Measurements from ENCODE around the gene LRPPRC.

Gene LRPPRC

DNA sequence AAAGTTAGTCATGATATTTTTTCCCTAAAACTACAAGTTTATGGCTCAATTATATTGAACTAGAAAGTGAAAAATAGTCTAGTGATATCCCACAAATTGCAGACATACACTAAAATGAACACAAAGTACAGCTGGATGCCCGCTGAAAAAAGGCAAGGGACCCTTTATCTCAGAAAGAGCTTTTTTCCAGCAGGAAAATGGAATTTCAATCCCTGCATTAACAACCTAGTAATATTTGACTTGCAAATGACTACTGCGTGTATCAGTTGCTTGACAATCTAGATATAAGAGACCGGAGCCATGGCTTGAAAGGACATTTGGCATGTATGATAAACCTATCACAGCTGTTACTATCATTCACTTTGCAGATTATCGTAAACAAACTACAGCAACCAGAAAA lies 49.1 kb downstream of the LRPPRC start:
- TF ChIP-seq, protein P1, sequence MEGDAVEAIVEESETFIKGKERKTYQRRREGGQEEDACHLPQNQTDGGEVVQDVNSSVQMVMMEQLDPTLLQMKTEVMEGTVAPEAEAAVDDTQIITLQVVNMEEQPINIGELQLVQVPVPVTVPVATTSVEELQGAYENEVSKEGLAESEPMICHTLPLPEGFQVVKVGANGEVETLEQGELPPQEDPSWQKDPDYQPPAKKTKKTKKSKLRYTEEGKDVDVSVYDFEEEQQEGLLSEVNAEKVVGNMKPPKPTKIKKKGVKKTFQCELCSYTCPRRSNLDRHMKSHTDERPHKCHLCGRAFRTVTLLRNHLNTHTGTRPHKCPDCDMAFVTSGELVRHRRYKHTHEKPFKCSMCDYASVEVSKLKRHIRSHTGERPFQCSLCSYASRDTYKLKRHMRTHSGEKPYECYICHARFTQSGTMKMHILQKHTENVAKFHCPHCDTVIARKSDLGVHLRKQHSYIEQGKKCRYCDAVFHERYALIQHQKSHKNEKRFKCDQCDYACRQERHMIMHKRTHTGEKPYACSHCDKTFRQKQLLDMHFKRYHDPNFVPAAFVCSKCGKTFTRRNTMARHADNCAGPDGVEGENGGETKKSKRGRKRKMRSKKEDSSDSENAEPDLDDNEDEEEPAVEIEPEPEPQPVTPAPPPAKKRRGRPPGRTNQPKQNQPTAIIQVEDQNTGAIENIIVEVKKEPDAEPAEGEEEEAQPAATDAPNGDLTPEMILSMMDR (IDR thresholded peaks at IDR 0.05; ENCODE audit: insufficient read depth, low read length, poor library complexity, severe bottlenecking), result no peak
- Histone ChIP-seq H3K36me3 (ENCODE audit: control insufficient read depth, insufficient read depth, low read length) (peaks cover 16% of the 10 kb centered on the region), H3K4me3 (replicated peaks; ENCODE audit: low read depth, low read length) (no peak overlapping the region), H3K27me3 (replicated peaks; ENCODE audit: control insufficient read depth, insufficient read depth, low read length) (no peaks in the 10 kb centered on the region)
- DNase-seq (ENCODE audit: extremely low read depth, insufficient read length), result no peak

DNA sequence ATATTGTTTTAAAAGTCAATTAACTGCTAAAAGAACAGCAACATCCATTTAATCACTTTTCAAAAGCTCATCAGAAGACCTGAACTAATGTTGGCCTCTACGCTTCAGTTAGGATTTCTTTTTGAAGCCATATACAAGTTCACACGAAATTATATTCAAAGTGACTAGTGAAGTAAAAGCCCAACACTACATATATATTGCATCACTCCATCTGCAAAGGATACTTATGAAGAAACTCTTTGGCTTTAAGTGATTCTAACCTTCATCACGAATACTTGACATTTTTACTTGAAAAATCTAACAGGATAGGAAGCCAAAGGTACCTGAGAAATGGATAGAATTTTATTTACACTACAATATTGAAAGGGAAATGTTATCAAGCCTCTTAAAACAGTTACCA lies 50.4 kb downstream of the LRPPRC start:
- TF ChIP-seq, protein P1 (IDR thresholded peaks at IDR 0.05; ENCODE audit: insufficient read depth, low read length, poor library complexity, severe bottlenecking), result no peak
- H3K27me3 ChIP-seq (replicated peaks; ENCODE audit: control insufficient read depth, insufficient read depth, low read length), result no peaks in the 10 kb centered on the region
- H3K4me3 ChIP-seq (replicated peaks; ENCODE audit: low read depth, low read length), result no peak overlapping the region
- peaks cover 16% of the 10 kb centered on the region for H3K36me3 ChIP-seq (ENCODE audit: control insufficient read depth, insufficient read depth, low read length)
- DNase-seq (ENCODE audit: extremely low read depth, insufficient read length), result no peak

DNA sequence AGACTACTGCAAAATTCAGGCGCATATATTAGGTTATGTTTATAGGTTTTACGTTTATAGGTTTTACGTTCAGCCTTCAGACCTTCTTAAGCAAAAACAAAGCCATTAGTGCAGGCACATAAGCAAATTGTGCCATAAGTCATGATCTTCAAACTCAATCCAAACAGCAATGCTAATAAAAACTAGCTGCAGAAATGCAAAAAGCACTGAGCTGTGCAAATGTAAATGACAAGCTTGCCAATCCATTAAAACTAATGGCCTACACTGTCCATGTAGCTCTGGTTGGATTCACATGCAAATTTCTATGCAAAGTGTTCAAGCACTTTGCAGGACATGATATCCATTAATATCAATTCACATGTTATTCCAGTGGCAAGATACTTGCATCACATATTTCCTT lies 50.9 kb downstream of the LRPPRC start:
- no peak overlapping the region for H3K4me3 ChIP-seq (replicated peaks; ENCODE audit: low read depth, low read length)
- H3K27me3 ChIP-seq (replicated peaks; ENCODE audit: control insufficient read depth, insufficient read depth, low read length), result no peaks in the 10 kb centered on the region
- TF ChIP-seq, protein P1 (IDR thresholded peaks at IDR 0.05; ENCODE audit: insufficient read depth, low read length, poor library complexity, severe bottlenecking), result no peak
- no peak for DNase-seq (ENCODE audit: extremely low read depth, insufficient read length)
- H3K36me3 ChIP-seq (ENCODE audit: control insufficient read depth, insufficient read depth, low read length), result peaks cover 16% of the 10 kb centered on the region

DNA sequence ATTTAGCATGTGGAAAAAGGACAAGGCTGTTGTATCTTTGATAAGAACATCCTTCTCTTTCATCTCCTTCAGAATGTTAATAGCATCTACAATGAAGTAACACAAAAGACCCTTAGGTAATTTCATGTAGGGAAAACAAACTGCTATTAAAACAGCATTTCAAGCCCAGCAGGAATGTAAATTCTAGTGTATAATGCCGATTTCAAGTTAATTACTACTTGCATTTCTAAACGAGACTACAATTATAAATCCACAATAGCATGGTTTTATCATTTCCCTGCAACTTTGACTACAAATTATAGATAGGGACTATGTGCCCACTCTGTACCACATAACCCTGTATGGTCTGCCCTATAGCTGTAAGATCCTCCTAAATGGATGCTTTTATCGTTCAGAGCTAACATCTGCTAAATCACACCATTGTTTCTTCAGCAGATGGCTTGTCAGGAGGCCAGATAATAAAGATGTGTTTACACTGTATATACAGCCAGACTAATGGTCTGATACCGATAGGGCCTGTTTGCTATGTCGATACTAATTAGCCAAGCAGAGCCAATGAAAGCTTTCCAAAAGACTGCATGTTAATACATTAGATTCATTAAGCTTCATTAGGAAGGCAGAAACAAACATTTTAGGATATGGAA lies 51.9 kb downstream of the LRPPRC start:
- DNase-seq (ENCODE audit: extremely low read depth, insufficient read length), result no peak
- no peaks in the 10 kb centered on the region for H3K27me3 ChIP-seq (replicated peaks; ENCODE audit: control insufficient read depth, insufficient read depth, low read length)
- peaks cover 16% of the 10 kb centered on the region for H3K36me3 ChIP-seq (ENCODE audit: control insufficient read depth, insufficient read depth, low read length)
- no peak overlapping the region for H3K4me3 ChIP-seq (replicated peaks; ENCODE audit: low read depth, low read length)
- TF ChIP-seq, protein P1 (IDR thresholded peaks at IDR 0.05; ENCODE audit: insufficient read depth, low read length, poor library complexity, severe bottlenecking), result no peak

DNA sequence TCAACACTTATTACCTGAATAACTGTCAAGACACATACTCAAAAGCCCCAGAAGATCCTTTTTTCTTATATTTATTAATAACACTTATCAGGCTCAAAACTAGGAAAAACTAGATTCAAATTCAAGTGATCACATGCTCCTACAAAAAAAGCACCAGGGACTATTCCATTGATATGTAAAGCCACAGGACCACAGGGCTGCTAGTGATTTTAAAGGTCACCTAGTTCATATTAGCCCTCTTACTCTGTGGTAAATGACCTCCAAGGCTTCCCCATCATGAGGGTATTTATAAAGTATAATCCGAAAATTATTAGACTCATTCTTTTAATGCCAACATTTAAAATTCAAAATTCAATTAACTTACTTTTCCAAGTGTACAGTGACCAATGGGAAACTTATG lies 52.5 kb downstream of the LRPPRC start:
- DNase-seq (ENCODE audit: extremely low read depth, insufficient read length), result no peak
- H3K27me3 ChIP-seq (replicated peaks; ENCODE audit: control insufficient read depth, insufficient read depth, low read length), result no peaks in the 10 kb centered on the region
- H3K36me3 ChIP-seq (ENCODE audit: control insufficient read depth, insufficient read depth, low read length), result peaks cover 16% of the 10 kb centered on the region
- no peak overlapping the region for H3K4me3 ChIP-seq (replicated peaks; ENCODE audit: low read depth, low read length)
- TF ChIP-seq, protein P1 (IDR thresholded peaks at IDR 0.05; ENCODE audit: insufficient read depth, low read length, poor library complexity, severe bottlenecking), result no peak

DNA sequence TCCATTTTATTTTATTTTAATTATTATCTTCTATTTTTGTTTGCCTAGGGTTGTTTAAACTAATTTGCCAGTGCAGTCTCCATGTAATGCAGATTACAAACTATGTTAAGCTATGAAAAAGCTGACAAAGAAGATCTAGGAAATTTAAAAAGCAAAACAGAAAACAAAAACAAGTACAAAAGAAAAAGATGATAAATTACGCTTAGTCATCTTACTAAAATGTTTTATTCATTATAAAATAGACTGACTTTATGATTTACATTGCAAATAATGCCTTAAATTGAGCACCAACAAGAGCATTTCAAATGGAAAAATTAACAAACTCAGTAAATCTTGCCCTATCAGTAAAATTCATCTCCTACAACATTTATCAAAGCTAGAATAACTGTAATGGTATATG lies 52.9 kb downstream of the LRPPRC start:
- TF ChIP-seq, protein P1 (IDR thresholded peaks at IDR 0.05; ENCODE audit: insufficient read depth, low read length, poor library complexity, severe bottlenecking), result no peak
- H3K36me3 ChIP-seq (ENCODE audit: control insufficient read depth, insufficient read depth, low read length), result peaks cover 14% of the 10 kb centered on the region
- no peak overlapping the region for H3K4me3 ChIP-seq (replicated peaks; ENCODE audit: low read depth, low read length)
- no peaks in the 10 kb centered on the region for H3K27me3 ChIP-seq (replicated peaks; ENCODE audit: control insufficient read depth, insufficient read depth, low read length)
- DNase-seq (ENCODE audit: extremely low read depth, insufficient read length), result no peak

Measured in GM06990 (cell line).